Heart right ventricle (tissue), 16 donors: Measurements from ENCODE around the gene DSPP. TPM values are rescaled to one million over a fixed set of nuclear protein-coding genes. Genes with fewer than 3 reads are reported as not detected.

Experiments used
- ATAC-seq, 8 donors: fragments of 200-7000 bp; cut with Tn5 transposase; one replicate each; pipeline ENCODE4 v1.9.1; 2020; ENCODE audit warnings: mild to moderate bottlenecking in 8 of 8, moderate library complexity in 8 of 8, moderate number of reproducible peaks in 1 of 8
- DNase-seq, 2 donors: peaks; one replicate each; pipeline ENCODE4 v3.0.0-alpha.2; 2020
- H3K27ac ChIP-seq, 10 donors: fragments of 200-600 bp; sonication (generic) in 2 of 10; one replicate each; pipeline versions ENCODE4 v1.5.0 to v1.8.0; 2020 to 2022; ENCODE audit warnings: mild to moderate bottlenecking in 3 of 10
- H3K27me3 ChIP-seq, 7 donors: fragments of 200-600 bp; one replicate each; pipeline ENCODE4 v1.8.0; 2021 to 2022; ENCODE audit warnings: mild to moderate bottlenecking in 2 of 7
- H3K36me3 ChIP-seq, 9 donors: fragments of 200-600 bp; sonication (generic) in 1 of 9; one replicate each; pipeline versions ENCODE4 v1.5.0 to v1.8.0; 2020 to 2022; ENCODE audit warnings: mild to moderate bottlenecking in 2 of 9
- H3K4me1 ChIP-seq, 9 donors: fragments of 200-600 bp; sonication (generic) in 1 of 9; one replicate each; pipeline versions ENCODE4 v1.5.0 to v1.8.0; 2020 to 2022; ENCODE audit warnings: mild to moderate bottlenecking in 4 of 9
- H3K4me3 ChIP-seq, 10 donors: fragments of 200-600 bp; sonication (generic) in 2 of 10; one replicate each; pipeline versions ENCODE4 v1.5.0 to v1.8.0; 2020 to 2022; ENCODE audit warnings: mild to moderate bottlenecking in 7 of 10, moderate library complexity in 2 of 10
- H3K9me3 ChIP-seq, 11 donors: fragments of 200-600 bp in 10 of 11; sonication (generic) in 2 of 11; one replicate each; pipeline versions ENCODE4 v1.5.0 to v1.8.0; 2013 to 2022; ENCODE audit warnings: mild to moderate bottlenecking in 2 of 11, control low read depth in 1 of 11, moderate library complexity in 1 of 11
- CTCF ChIP-seq, 9 donors: fragments of 200-600 bp; sonication (generic) in 2 of 9; IDR thresholded peaks; one replicate each; pipeline versions ENCODE4 v1.5.0 to v1.8.0; 2021 to 2022; ENCODE audit warnings: antibody characterized with exemption in 9 of 9, mild to moderate bottlenecking in 5 of 9, moderate library complexity in 1 of 9
- WGBS, 2 donors: extraction: QIAGEN DNeasy Blood & Tissue Kit; methylation state at CpG; one replicate each; pipeline ENCODE4 v1.1.7; 2013; ENCODE audit warnings: inconsistent platforms in 1 of 2; 5-methylcytosine and 5-hydroxymethylcytosine counted together
- intact Hi-C, 10 donors: fragments of 100-400 bp; cut with DNase I; formaldehyde crosslinking; loops; one replicate each; pipeline versions ENCODE4 v1.11.1 to v1.14.2; 2022
- polyA plus RNA-seq, 2 donors: library from polyadenylated mRNA; stranded (reverse); fragments of 200-250 nt; gene quantifications; one replicate each; pipeline ENCODE4 v1.2.3, GENCODE V29; 2013
- total RNA-seq, 10 donors: library from RNA; stranded (reverse); fragmentation: NEBNext Ultra II Directional in 3 of 10; extraction: Animal tissue kit (Norgen Biotek cat#: 25700) in 3 of 10; gene quantifications; one replicate each; pipeline versions ENCODE4 v1.2.1 to v1.2.4, GENCODE V29; 2021 to 2023
- donor health status: Arrhythmogenic right ventricular cardiomyopathy.
- donor health status: ischemic (EF 13 %, LVEDD 7.1; RV severe dilation, severe dysfunction).
- donor health status: healthy with polysubstance abuse.
- donor health status: DM: no; HTN: yes; CAD: no.
- donor health status: DM: no; HTN: no; CAD: no.
- donor health status: ischemic (EF 25% LVEDD 6.9; RV normal size, moderate dysfunction).
- donor health status: ischemic (EF 25% LVEDD 5.7; RV mildly dilated, moderate dysfunction).
- donor health status: healthy.
- donor health status: DM: yes; HTN: yes; CAD: no.
- donor health status: Ischemic cardiomyopathy.
- donor health status: ischemic (EF 35%, LVEDD 5.7; RV mildly dilated, moderate dysfunction).
- donor health status: nonischemic (EF 11% LVEDD 7.7; RV severe dilation, severe dysfunction).
- donor health status: DM: yes; HTN: yes; CAD: no.
- donor health status: PGD.
- donor health status: ischemic (EF 29% LVEDD 5.4; RV normal size, mild dysfunction).
- donor health status: nonischemic (EF 23%, LVEDD 6.1; RV moderate dilation, normal function).

DSPP gene
- total and polyA plus RNA-seq, 12 donors: not detected

GRCh38 chr4:87575408-87575807 is 32.9 kb upstream of the DSPP start:
- ATAC-seq: no peak

DNA sequence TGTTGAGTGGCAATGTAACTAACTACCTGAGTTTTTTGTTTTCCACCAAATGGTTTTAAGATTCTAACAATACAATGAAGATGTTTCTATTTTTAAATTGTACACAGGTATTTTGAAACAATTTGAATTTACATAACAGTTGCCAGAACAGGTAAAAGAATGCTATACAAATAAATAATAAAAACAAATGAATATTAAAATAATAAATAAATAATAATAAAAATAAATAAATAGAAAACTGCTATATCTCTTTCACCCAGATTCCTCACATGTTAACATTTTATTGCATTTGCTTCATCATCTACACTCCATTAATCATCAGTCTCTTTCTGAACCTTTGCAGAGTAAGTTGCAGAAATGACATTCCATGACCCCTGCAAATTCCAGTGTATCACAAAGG is 32.3 kb upstream of the DSPP start:
- no peak for DNase-seq
- Histone ChIP-seq H3K4me1 (no peaks in the 10 kb centered on the region), H3K27me3 (no peaks in the 10 kb centered on the region), H3K27ac (no peak overlapping the region), H3K36me3 (no peaks in the 10 kb centered on the region), H3K4me3 (no peak overlapping the region), H3K9me3 (peaks cover 0 to 5% (median 0%) of the 10 kb centered on the region in 11 donors)
- no peak for ATAC-seq
- no peak for TF ChIP-seq CTCF (IDR thresholded peaks at IDR 0.05)
- intact Hi-C loops: no loop called here

More at GRCh38 chr4:87575408-87575807, 32.9 kb upstream of the DSPP start:
- H3K27ac ChIP-seq: no peak overlapping the region
- intact Hi-C loops: no loop called here
- H3K4me1 ChIP-seq: no peaks in the 10 kb centered on the region
- no peak for DNase-seq
- H3K9me3 ChIP-seq: peaks cover 0 to 5% (median 0%) of the 10 kb centered on the region in 11 donors
- TF ChIP-seq CTCF (IDR thresholded peaks at IDR 0.05): no peak
- no peaks in the 10 kb centered on the region for H3K27me3 ChIP-seq
- 98 to 100% methylated on average over 1 of the region's 1 CpG for WGBS, 2 donors
- H3K4me3 ChIP-seq: no peak overlapping the region
- H3K36me3 ChIP-seq: no peaks in the 10 kb centered on the region

DNA sequence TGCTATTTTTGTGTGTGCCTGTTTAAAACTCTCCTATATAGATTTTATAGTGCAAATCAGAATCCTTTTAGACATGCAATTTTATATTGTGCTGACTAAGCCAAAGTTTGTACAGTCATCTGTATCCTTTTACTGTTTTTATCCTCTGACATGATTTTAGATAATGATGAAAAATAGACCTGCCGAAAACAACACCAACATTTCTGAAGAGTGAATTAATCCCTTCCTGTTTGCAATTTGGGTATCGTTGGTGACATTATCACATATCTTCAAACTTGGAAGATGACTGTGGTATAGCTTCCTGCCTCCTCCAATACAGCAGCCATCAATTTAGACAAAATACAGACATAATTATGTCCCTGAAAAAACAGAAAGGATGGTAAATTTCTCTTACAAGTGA is 28.9 kb upstream of the DSPP start:
- no peaks in the 10 kb centered on the region for H3K27me3 ChIP-seq
- H3K4me1 ChIP-seq: no peaks in the 10 kb centered on the region
- no peaks in the 10 kb centered on the region for H3K36me3 ChIP-seq
- H3K27ac ChIP-seq: no peak overlapping the region
- intact Hi-C loops: no loop called here
- ATAC-seq (no peak), DNase-seq (no peak)
- TF ChIP-seq CTCF (IDR thresholded peaks at IDR 0.05): no peak
- H3K9me3 ChIP-seq: peaks cover 0 to 1% (median 0%) of the 10 kb centered on the region in 11 donors
- no peak overlapping the region for H3K4me3 ChIP-seq
- 35 to 44% methylated on average over 2 of the region's 2 CpGs for WGBS, 2 donors

- ATAC-seq: no peak
- TF ChIP-seq CTCF (IDR thresholded peaks at IDR 0.05): no peak
- Histone ChIP-seq H3K36me3 (no peaks in the 10 kb centered on the region), H3K4me3 (no peak overlapping the region), H3K27me3 (no peaks in the 10 kb centered on the region), H3K9me3 (no peaks in the 10 kb centered on the region), H3K27ac (no peak overlapping the region), H3K4me1 (no peaks in the 10 kb centered on the region)
- DNase-seq: no peak
- intact Hi-C loops: no loop called here
- 44 to 60% methylated on average over 3 of the region's 3 CpGs for WGBS, 2 donors
Measured at GRCh38 chr4:87580057-87580456, 28.3 kb upstream of the DSPP start.
